ENCODE measurements around the gene RBBP8NL. TPM values are rescaled to one million over a fixed set of nuclear protein-coding genes. Genes with fewer than 3 reads are reported as not detected.

RBBP8NL gene
- total RNA-seq: not detected in 2 replicates

GRCh38 chr20:62427172-62428001 lies at the start of gene RBBP8NL:
Gene RBBP8NL (minus strand): TSS chr20:62427539. CDS start chr20:62419647, 7,892 bp downstream.

DNA sequence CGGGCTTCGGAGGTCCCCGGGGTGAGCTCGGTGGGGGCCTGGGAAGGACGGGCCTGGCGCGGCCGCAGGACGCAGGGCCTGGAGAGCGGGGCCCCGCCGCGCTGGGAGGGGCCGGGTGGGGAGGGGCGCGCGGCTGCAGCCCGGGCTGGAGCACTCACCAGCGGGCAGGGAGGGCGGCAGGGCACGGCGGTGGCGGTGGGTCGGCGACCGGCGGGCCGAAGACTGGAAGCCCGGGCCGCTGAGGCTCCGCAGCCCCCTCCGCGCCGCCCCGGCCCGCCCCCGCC lies 48.4 kb upstream of the RBBP8NL start, which contains the start of gene GATA5:
Gene GATA5 (minus strand): TSS at position 224 of the 284 bp plus-strand sequence. CDS start 474 bp downstream, outside the sequence.

DNA sequence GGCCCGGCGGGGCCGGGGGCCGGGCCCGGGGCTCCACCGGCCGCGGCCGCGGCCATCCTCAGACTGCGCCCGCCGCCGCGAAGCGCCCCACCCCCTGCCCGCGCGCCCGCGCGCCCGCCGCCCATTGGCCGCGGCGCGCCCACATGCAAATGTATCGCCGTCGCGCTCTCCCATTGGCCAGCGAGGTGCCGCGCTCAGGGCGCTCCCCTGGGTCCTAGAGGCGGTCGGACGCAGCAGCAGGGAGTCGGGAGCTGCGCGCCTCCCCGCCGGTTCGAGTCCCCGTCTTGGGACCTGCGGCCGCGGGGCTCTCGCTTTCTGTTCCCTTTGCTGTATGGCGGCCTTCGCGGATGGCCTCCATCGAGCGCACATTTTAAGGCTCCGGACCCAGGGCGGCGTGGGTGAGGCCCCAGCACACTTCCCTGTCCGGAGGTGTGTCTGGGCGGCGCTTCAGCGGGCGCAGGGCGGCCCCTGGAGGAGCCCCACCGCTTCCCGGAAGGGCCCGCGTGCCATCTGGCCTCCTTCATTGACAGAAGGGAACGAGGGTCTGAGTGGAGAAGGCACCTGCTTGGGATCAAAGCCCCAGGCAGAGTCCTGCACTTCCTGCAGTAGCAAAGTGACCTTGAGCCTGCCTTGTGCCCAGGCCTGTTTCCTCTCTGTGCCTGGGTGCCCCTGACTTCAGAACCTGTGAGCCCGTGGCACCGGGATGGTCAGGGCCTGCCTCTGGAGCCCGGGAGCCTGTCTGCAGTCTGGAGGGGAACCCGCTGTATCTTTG lies 19.9 kb downstream of the RBBP8NL start, which contains the start of gene CABLES2:
Gene CABLES2 (minus strand): TSS at position 65 of the 772 bp plus-strand sequence. CDS start 9 bp downstream, at position 56.

DNA sequence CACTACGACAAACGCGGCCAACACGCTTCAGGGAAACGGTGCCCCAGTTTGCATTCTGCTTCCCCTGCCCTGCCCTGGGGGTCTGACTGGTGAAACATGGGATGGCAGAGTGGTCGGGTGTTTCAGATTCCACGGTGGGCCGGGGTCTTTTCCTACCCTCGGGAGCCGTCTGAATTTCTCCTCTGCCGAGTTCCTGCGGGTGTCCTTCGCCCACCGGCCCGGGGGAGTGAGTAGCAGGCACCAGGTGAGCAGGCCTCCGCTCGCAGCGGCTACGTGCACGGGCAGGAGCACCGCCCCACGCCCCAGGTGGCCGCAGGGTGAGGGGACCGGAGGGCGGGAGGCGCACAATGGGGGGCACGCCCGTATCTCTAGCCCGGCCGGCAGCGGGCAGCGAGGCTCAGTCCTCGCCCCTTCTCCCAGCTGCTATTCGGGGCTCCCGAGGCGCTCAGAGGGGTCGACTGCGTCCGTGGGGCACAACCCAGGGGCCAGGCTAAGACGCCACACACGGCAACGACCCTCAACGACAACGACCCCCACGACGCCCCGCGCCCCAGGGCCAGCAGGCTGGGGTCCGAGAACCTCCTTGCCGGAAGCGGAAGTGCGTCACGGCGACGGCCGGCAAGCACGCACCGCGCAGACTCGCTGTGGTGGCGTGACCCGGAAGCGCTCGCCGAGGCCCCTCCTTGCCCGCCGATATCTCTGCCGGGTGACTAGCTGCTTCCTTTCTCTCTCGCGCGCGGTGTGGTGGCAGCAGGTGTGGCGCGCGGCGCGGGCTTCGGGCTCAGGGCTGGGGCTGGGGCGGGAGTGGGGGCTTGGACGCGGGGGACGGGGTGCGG lies 40.7 kb downstream of the RBBP8NL start, which contains the start of gene RPS21:
Gene RPS21 (plus strand): TSS at position 721 of the 836 bp plus-strand sequence. CDS start 236 bp downstream, outside the sequence.

DNA sequence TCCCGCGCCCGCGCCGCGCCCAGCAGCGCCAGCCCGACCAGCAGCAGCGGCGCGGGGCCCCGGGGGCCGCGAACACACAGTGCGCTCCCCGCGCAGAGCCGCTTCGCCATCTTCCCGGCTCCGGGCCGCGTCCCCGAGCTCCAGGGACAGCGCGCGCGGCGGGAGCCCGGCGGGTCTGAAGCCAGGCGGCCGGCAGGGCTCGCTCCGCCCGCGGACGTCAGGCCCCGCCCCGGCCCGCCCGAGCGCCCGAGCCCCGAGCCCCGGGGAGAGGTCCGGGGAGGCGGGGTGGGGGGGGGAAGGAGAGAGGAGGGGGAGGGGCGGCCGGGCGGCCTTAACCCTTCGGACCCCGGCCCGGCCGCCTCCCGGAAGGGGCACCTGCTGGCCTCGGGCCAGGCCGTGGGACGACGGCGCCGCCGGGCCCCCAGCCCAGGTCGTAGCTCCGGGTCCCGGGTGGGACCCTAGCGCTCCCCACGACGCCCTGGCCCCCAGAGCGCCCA lies 60.2 kb downstream of the RBBP8NL start, which contains the start of gene LAMA5:
Gene LAMA5 (minus strand): TSS at position 177 of the 497 bp plus-strand sequence. CDS start 67 bp downstream, at position 110.

Other genes starting within 250 kb of the RBBP8NL start
- gene MTG2, start 244.5 kb downstream of the RBBP8NL start, total RNA-seq: 20.9 and 25.7 TPM in 2 replicates
- gene HRH3, start 207.3 kb downstream of the RBBP8NL start, total RNA-seq: not detected in 2 replicates
- 23.0 and 32.7 TPM in 2 replicates for gene OSBPL2, start 189.0 kb downstream of the RBBP8NL start, total RNA-seq
- gene ADRM1, start 124.5 kb downstream of the RBBP8NL start, total RNA-seq: 86.4 and 138 TPM in 2 replicates
- gene LAMA5, start 60.2 kb downstream of the RBBP8NL start, total RNA-seq: 25.2 and 68.2 TPM in 2 replicates
- 759 and 996 TPM in 2 replicates for gene RPS21, start 40.4 kb downstream of the RBBP8NL start, total RNA-seq
- 1.5 and 2.8 TPM in 2 replicates for gene CABLES2, start 20.3 kb downstream of the RBBP8NL start, total RNA-seq
- 0.33 and 0.50 TPM in 2 replicates for gene GATA5, start 48.5 kb upstream of the RBBP8NL start, total RNA-seq
- 2.0 and 4.8 TPM in 2 replicates for gene SLCO4A1, start 215.0 kb upstream of the RBBP8NL start, total RNA-seq

All from uterine smooth muscle cell (primary cell).